HL-60 (cell line): Measurements from ENCODE around the gene RMND5A.

Source experiments
- DNase-seq, 2 experiments: peaks; one replicate each; pipeline ENCODE4 v3.0.0-alpha.2; 2010 to 2020; ENCODE audit warnings: low read depth in 1 of 2, low spot score in 1 of 2
- H3K27ac ChIP-seq: fragments of 250-450 bp; sonication (Bioruptor Pico); replicated peaks from 2 replicates; pipeline ENCODE4 v1.5.1; 2020; ENCODE audit warnings: mild to moderate bottlenecking, moderate library complexity
- H3K27me3 ChIP-seq: fragments of 250-450 bp; sonication (Bioruptor Pico); 2 replicates; pipeline ENCODE4 v1.5.1; 2021; ENCODE audit warnings: mild to moderate bottlenecking, moderate library complexity; ENCODE audit not compliant: insufficient read depth, poor library complexity, severe bottlenecking
- H3K4me3 ChIP-seq: replicated peaks from 2 replicates; pipeline ENCODE4 v1.5.1; 2011; ENCODE audit warnings: mild to moderate bottlenecking, control low read depth, low read length; ENCODE audit not compliant: insufficient read depth
- CTCF ChIP-seq: IDR thresholded peaks from one replicate; pipeline ENCODE4 v1.5.1; 2011; ENCODE audit warnings: low read length, control low read depth, inconsistent platforms; ENCODE audit not compliant: insufficient read depth
- GABPA ChIP-seq: IDR thresholded peaks from 2 replicates; pipeline ENCODE4 v1.6.1; 2012; ENCODE audit warnings: low read depth
- POLR2AphosphoS5 ChIP-seq: IDR thresholded peaks from 2 replicates; pipeline ENCODE4 v1.6.1; 2012; ENCODE audit warnings: low read depth
- REST ChIP-seq: IDR thresholded peaks from 2 replicates; pipeline ENCODE4 v1.6.1; 2012; ENCODE audit warnings: low read depth; ENCODE audit not compliant: insufficient replicate concordance
- SPI1 ChIP-seq: IDR thresholded peaks from 2 replicates; pipeline ENCODE4 v1.6.1; 2012; ENCODE audit warnings: low read depth, mild to moderate bottlenecking, borderline replicate concordance

RMND5A gene

GRCh38 chr2:86776532-86776931 is 56.4 kb downstream of the RMND5A start:
- Histone ChIP-seq H3K4me3 (no peak overlapping the region), H3K27ac (no peak overlapping the region), H3K27me3 (no peaks in the 10 kb centered on the region)
- TF ChIP-seq CTCF, result no peak
- TF ChIP-seq GABPA, result no peak
- no peak for TF ChIP-seq REST
- TF ChIP-seq POLR2AphosphoS5, result no peak
- no peak for TF ChIP-seq SPI1
- no peak for DNase-seq

- no peak overlapping the region for H3K27ac ChIP-seq
- no peak for DNase-seq
- TF ChIP-seq SPI1 (no peak), CTCF (no peak), REST (no peak), POLR2AphosphoS5 (no peak), GABPA (no peak)
- no peak overlapping the region for H3K4me3 ChIP-seq
- no peaks in the 10 kb centered on the region for H3K27me3 ChIP-seq
Observed at GRCh38 chr2:86778957-86779356, 58.9 kb downstream of the RMND5A start.

- no peak for TF ChIP-seq POLR2AphosphoS5
- no peak for TF ChIP-seq GABPA
- TF ChIP-seq SPI1, result no peak
- no peak for TF ChIP-seq CTCF
- no peak for TF ChIP-seq REST
Observed at GRCh38 chr2:86779971-86780370, 59.9 kb downstream of the RMND5A start.

More at GRCh38 chr2:86779971-86780370, 59.9 kb downstream of the RMND5A start:
- no peaks in the 10 kb centered on the region for H3K27me3 ChIP-seq
- H3K27ac ChIP-seq, result no peak overlapping the region
- DNase-seq, result no peak
- no peak overlapping the region for H3K4me3 ChIP-seq
